ENCODE data around the gene PITPNC1.

- TF ChIP-seq POLR2AphosphoS5 (IDR thresholded peaks at IDR 0.05; ENCODE audit: insufficient read depth, low read depth, low read length), result no peak
- TF ChIP-seq POLR2A (IDR thresholded peaks at IDR 0.05; ENCODE audit: low read depth, low read length), result no peak
- no peak for TF ChIP-seq CTCF (IDR thresholded peaks at IDR 0.05; ENCODE audit: extremely low read depth in 1 of 2, insufficient read depth in 1 of 2, low read depth in 1 of 2, low read length in 2 of 2)
- no peak for TF ChIP-seq MYC (IDR thresholded peaks at IDR 0.05; ENCODE audit: low read depth, low read length)
- no peak for TF ChIP-seq EZH2 (IDR thresholded peaks at IDR 0.05; ENCODE audit: borderline replicate concordance, low read depth, low read length, severe bottlenecking)
- TF ChIP-seq MAX (IDR thresholded peaks at IDR 0.05; ENCODE audit: insufficient read depth, insufficient read length), result no peak
Observed at GRCh38 chr17:67452681-67453554, 75.8 kb downstream of the PITPNC1 start.

Measured in endothelial cell of umbilical vein (primary cell).